ENCODE data around the gene RIPPLY1.

RIPPLY1 gene, protein sequence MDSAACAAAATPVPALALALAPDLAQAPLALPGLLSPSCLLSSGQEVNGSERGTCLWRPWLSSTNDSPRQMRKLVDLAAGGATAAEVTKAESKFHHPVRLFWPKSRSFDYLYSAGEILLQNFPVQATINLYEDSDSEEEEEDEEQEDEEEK

DNA sequence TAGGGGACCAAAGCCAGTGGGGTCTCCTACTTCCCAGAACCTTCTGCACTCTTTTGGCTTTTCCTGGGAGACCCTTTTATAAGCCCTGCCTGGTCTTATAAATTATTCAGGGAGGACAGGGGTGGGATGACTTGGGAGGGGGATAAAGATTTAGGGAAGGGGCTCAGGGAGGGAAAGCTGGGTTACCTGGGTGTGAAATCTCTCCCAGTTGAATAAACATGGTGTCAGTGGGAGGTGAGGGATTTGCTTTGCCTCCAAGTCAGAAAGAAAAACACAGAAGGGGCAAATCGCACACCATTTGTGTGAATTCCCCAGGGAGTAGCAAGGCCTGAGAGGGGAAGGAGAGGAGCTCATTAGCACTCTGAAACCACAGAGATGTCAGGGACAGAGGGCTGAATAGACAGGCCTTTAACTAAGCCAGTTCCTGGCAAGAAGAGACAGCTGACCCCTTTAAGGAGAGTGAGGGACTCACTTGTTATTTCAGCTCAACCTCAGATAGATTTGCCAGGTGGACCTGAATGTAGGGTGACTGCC, at the start of gene RIPPLY1:
Gene RIPPLY1 (minus strand): TSS at position 51 of the 534 bp plus-strand sequence. CDS start 54 bp downstream, outside the sequence.
- DNase-seq (ENCODE audit: low read depth), result no peak

DNA sequence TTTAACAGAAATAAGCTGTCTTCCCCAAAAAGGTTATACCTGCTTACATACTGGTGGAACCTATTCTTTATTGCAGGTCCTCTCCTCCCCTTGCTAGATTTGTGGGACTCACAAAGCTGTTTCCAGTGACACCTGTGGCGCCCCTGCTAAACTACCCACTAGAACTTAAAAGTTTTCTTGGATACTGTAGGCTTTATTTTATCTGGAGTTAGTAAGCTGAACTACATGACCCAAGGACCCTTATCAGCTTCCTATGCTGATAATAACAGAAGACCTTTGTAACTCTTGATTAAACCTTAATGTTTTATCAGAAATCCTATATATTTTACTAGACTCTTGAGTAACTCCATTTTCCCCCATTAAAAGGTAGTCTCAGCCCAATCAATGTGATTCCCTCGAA, 49.4 kb upstream of the RIPPLY1 start:
- no peak for DNase-seq (ENCODE audit: low read depth)

DNA sequence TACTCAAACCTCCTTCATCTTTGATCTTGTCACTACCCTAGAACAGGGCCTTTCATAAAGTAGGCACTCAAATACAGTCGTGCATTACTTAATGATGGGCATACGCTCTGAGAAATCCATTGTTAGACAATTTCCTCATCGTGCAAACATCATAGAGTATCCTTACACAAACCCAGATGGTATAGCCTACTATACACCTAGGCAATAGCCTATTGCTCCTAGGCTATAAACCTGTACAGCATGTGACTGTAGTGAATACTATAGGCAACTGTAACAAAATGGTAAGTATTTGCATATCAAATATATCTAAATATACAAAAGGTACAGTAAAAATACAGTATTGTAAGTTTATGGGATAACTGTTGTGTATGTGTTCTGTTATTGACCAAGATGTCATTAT, 48.9 kb upstream of the RIPPLY1 start:
- DNase-seq (ENCODE audit: low read depth), result no peak

DNA sequence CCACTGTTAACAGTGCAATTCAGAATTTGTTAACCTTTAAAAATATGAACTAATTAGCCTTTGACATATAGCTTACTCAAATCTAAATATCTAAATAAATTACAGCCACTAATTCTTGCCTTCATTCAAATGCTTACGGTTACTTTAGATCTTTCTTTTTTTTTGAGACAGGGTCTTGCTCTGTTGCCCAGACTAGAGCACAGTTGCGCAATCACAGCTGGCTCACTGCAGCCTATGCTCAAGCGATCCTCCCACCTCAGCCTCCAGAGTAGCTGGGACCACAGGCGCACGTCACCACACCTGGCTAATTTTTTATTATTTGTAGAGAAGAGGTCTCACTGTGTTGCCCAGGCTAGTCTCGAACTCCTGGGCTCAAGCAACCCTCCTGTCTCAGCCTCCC, 48.1 kb upstream of the RIPPLY1 start:
- DNase-seq (ENCODE audit: low read depth), result no peak

DNA sequence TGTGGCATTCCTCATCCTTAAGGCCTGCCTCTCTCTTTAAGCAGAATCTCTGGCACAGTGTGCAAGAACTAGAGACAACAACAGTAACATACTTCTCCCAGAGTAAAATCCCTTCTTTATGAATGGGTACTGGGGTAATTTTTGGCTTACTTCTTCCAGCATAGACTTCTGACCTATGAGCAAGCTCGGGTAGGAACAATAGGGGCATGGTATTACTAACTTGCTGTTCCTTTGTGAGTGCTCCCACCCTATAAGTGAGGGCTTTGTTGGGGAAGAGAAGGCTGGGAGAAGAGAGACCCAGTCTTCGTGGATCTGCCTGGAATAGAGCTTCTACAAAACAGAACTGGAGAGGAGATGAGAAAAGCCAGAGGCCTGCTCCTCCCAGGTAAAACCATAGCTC, 47.2 kb upstream of the RIPPLY1 start:
- no peak for DNase-seq (ENCODE audit: low read depth)

DNA sequence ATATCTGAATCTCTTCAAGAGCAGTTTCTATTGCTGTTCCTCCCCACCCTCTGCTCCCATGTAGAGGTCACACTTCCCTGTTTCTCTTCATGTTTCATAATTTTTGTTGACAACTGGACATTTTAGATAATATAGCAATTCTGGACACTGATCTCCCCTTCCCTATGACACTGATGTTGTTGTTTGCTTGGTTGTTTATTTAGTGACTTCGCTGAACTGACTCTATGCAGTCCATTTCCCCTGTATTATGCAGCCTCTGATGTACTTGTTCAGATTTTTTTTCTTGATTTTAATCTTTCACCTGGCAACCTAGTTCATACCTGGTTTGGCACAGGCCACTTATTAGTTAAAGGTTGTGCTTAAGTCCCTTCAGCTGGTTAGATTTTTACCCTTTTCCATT, 46.2 kb upstream of the RIPPLY1 start:
- no peak for DNase-seq (ENCODE audit: low read depth)

DNA sequence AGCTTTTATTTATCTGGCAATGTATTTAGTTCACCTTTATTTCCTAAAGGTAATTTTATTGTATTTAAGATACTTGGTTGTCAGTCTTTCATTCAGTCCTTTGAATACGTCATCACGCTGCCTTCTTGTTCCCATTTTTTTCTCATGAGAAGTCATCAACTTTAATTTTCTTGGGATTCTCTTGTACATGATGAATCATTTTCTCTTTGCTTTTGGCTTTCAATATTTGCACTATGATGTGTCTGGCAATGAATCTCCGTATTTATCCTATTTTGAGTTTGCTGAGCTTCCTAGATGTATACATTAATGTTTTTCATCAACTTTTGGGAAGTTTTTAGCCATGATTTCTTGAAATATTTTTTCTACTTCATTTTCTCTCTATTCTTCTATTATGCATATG, 45.5 kb upstream of the RIPPLY1 start:
- DNase-seq (ENCODE audit: low read depth), result no peak

DNA sequence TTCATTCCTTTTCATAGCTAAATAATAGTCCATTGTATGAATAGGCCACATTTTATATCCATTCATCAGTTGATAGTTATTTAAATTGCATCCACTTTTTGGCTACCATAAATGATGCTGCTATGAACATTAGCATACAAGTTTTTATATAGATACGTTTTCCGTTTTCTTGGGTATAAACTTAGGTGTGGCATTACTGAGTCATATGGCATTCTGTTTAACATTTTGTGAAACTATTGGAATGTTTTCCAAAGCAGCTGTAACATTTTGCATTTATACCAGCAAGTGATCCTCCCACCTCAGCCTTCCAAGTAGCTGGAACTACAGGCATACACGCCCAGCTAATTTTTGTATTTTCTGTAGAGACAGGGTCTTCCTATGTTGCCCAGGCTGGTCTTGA, 43.3 kb upstream of the RIPPLY1 start:
- DNase-seq (ENCODE audit: low read depth), result no peak

DNA sequence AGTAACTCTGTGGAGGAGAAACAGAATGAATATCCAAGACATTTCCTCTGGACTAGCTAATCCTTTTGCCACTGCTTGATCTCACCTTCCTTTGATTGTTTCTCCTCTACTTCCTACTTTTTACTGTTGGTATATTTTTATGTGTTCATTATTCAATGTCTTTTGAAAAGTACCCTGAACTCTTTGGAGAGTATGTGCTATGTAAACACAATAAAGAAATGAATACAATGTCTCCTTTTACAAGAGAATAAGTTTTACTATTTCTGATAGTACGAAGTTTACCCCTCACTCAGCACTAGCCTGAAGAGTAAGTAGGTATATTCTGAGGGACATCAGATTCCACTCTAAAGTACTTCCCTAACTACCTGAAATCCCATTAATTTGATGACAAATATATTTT, 36.9 kb upstream of the RIPPLY1 start:
- DNase-seq (ENCODE audit: low read depth), result no peak

DNA sequence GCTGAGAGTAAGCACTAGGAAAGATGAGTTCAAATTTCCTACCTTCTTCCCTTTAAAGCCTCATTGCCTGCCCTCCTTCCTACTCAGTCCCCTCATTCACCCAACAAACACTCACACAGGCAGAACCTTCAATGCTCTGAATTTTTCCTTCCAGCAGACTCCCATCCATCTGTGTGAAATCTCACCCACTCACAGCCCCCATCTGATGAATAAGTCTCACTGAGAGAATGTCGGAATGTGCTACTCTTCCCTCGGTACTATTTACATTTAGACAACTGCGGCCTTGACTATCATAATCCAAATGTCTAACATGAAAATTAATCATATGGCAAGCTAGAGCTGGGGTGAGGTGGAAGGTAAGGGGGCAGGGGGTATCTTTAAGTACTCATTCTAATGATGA, 36.4 kb upstream of the RIPPLY1 start:
- no peak for DNase-seq (ENCODE audit: low read depth)

DNA sequence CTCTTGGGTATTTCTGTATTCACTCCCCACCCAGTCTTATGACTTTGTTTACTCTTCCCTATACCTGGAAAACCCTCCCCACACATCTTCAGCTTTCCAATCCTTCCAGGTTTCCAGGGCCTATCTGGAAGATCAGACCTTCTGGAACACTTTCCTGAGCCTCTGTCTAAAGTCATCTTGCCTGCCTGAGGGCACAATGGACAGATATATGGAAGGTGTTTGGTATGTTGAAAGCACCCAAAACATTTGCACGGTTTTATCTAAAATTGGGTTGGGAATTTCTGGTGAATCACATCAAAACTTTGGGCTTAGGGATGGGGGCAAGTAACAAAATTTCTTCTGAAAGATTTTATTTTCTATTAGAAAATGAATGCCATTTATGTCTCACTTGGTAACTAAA, 33.1 kb upstream of the RIPPLY1 start:
- no peak for DNase-seq (ENCODE audit: low read depth)

DNA sequence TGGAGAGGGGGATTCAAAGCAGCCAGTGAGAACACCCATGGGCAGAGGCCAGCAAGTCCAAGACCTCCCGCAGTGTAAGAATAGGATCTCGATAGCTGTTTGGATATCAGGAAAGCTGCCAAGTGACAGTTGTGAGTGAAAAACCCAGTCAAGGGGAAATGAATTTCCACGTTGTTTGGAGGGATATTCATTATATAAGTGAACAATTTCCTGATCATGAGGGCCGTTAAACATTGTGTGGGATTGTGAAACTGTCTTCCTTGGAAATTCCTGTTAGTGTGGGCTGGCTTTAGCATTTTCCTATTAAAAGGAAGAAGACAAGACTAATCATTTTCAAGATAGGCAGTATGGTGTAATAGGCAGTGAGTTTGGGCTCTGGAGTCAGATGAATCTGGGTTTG, 32.0 kb upstream of the RIPPLY1 start:
- DNase-seq (ENCODE audit: low read depth), result no peak

DNA sequence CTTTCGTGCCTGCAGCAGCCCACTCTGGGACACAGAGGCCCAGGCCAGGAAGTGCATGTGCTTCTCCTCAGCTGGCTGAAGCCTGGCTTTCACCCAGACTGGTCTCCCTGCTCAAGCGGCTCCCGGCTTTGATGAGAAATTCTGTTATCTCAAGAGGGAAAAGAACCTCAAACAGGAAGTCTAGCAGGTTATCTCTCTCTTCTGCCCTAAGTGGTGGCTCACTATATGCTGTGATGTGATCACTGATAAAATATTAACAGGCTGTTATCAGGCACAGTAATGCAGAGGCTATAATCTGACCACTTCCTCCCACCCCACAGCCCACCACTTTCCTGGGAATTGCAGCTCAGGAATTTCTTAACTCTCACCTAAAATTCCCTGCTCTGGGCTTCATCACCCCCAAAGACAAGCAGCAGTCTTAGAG, 30.4 kb upstream of the RIPPLY1 start:
- no peak for DNase-seq (ENCODE audit: low read depth)

DNA sequence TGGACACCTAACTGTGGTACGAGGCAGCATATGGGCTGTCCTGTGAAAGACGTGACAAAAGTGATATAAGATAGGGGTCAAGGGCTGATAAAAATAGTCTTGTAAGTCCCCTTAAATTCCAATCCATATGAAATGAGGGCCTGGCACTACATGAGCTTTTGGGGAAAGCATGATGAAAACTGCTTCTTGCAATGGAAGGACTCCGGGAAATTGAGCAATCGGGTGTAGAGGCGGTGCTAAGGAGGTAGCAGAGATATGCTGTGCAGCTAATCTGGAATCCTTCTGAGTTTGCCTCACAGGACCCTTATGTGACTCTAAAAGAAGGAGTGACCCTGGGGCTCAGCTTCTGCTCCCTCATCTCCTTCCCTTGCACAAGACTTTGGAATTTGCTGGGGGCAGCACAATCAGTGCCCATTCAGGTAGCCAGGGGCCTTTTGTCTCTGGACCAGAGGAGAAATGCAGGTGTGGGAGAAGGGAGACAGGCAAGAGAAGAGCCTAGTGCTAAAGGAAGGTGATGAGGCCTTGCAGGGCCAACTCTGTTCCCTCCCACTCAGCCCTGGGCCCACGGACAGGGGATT, 29.9 kb upstream of the RIPPLY1 start:
- no peak for DNase-seq (ENCODE audit: low read depth)

DNA sequence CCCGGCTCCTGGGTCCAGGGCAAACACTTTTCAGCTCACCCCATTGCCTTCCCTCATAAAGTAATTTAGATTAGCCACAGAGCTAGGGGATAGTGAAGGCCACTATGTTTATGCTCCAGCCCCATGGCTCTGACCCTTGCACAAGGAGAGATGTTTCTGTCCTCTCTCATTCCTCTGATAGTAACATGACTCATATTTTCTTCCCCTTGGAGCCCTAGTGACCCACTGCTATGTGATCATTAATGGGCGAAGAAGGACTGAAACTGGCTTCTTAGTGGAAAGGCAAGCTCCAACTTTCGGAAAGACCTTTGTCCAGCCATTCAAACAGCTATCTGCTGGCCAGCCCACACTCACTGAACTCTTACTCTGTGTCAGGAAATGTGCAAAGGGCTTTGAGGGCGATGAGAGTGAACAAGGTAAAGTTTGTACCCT, 29.4 kb upstream of the RIPPLY1 start:
- no peak for DNase-seq (ENCODE audit: low read depth)

DNA sequence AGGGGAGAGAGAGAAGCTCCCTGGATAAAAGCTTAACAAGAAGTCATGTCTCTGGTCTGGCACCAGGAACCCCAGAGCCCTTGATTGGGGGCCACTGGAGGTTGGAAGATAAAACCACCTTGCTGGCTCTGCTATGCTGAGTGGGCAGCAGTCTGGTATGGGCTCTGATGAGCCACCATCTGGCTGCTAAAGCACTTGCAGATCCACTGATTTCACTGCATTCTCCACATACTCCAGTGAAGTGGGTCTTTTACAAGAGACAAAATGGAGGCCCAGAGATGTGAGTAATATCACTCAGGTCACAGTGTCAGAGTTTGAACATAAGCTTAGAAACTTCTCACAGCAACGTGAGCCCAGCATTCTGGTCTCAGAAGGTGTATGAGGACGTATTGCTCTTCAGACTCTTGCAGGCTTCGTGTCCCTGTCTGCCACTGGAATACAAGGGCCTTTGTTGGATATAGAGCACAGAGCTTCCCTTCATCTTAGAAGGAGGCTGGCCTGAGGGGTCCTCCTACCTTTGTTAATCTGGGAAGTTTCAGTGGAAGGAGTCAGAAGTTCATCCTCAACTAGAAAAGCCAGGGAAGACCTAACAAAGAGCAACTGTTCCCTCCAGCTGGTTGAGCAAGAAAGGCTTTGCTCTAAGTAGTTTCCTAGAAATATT, 28.8 kb upstream of the RIPPLY1 start:
- DNase-seq (ENCODE audit: low read depth), result no peak

DNA sequence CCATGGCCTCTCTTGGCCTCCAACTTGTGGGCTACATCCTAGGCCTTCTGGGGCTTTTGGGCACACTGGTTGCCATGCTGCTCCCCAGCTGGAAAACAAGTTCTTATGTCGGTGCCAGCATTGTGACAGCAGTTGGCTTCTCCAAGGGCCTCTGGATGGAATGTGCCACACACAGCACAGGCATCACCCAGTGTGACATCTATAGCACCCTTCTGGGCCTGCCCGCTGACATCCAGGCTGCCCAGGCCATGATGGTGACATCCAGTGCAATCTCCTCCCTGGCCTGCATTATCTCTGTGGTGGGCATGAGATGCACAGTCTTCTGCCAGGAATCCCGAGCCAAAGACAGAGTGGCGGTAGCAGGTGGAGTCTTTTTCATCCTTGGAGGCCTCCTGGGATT, 25.1 kb upstream of the RIPPLY1 start:
- DNase-seq (ENCODE audit: low read depth), result no peak

DNA sequence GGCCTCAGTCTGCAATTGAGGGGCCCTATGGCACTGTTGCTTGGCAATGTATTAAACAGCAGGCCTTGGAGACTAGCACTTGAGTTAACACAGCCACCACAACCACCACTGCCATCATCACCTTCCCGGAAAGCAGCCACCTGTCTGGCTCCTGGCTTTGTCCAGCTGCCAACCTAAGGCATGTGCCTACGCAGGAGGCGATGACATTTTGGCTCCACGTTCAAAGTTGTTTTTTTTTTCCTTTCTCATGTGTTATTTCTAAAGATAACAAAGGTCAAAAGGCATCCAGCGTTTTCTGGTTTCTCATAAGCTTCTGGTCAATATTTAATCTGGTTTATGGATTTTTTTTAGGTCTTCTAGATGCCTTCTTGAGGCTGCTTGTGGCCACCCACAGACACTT, 24.6 kb upstream of the RIPPLY1 start:
- no peak for DNase-seq (ENCODE audit: low read depth)

DNA sequence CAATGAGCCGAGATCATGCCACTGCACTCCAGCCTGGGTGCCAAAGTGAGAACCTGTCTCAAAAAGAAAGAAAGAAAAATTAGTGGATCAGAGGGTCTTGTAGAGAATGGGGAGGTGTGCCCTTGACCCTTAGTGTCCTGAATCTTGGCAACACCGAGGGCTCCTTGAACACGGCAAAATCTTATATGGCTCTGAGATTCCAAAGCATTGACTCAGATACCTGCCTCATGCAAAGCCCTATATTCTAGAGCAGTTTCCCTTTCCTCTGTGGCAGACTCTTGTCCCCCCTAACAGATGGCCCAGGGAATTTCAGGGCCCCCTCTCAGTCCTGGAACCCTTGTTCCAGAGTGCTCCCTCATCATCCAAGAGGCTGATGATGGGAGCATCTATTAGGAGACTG, 23.9 kb upstream of the RIPPLY1 start:
- DNase-seq (ENCODE audit: low read depth), result no peak

DNA sequence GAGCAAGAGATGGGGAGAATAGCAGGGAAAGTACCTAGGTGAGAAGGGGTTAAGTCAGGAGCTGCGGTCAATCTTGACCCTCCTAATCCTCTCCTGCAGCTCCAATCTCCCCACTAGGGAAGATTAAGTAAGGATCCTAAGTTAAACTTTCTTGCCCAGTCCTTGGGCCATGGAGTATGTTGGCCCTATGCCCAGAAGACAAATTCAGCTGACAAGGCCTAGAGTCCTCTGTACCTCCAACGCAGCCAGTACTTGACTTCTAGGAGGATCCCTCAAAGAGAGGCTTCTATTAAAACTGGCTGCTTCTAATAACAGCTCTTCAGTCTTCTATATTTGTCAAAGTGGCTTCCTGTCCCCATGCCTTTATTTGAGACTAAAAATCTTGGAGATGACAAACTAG, 18.5 kb upstream of the RIPPLY1 start:
- no peak for DNase-seq (ENCODE audit: low read depth)

DNA sequence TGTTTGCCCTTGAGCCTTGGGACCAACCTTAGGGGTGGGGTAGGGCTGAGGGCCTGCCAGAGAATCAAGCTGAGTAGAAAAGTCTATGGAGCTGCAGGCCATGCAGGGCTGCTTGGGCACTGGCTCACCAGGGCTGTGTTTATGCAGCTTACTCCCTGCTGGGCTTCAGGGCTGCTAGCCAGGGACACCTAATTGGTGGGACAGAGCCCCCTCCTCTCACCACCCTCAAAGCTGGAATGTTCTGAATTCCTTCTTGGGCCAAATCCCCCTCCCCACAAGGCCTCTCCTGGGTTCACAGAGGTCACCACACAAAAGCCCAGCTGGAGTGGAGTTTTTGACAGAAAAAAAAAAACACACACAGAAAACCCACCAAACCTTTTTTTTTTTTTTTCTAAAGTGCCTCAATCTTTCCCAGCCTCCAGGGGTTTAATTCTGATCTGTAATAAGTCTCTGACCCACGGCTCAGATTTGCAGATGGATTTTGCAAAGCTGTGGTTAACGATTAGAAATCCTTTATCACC, 16.9 kb upstream of the RIPPLY1 start, which contains the start of gene CLDN2:
Gene CLDN2 (plus strand): TSS at position 471 of the 521 bp plus-strand sequence. CDS start 7,827 bp downstream, outside the sequence.
- no peak for DNase-seq (ENCODE audit: low read depth)

DNA sequence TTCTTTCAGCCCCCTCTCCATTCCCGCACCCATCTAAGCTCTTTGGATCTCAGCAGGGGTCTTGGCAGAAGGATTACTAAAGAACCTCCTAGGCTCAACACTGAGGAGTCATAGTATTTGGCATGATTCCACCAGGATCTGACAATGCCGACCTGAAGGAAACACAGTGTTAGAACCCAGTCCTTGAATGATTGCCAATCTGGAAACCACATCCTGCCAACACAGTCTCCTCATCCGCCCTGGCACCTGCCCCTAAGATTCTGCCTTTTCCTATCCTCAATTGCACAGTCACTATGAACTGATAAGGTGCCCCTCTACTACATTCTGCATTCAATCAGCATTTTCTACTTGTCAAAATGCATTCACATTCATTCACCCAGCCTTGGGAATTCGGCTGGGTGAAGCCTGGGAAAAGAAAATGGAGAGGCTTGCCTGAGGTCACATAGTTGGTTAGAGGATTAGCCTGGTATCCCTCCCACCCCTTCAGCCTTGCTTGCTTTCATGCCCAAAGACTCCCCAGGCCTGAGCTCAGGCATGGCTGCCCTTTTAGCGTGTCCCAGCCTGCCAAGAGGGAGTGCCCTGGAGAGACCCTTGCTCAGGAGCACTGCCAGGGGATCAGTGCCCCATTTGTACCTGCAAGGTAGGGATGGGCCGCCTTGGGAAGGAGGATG, 14.8 kb upstream of the RIPPLY1 start:
- no peak for DNase-seq (ENCODE audit: low read depth)

DNA sequence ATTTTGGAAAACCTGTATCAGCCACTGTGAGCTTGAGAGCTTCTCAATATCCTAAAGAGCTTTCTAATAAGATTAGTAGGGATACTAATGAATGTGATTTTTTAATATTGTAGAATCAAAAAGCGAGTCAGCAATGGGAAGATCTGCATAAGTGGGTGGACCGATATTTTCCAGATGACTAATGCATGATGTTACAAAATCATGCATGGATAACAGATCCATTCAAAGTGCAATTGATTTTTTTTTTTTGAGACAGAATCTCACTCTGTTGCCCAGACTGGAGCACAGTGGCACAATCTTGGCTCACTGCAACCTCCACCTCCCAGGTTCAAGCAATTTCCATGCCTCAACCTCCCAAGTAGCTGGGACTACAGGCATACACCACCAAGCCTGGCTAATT, 9.7 kb upstream of the RIPPLY1 start:
- no peak for DNase-seq (ENCODE audit: low read depth)
